Right atrium auricular region (tissue), 2 donors: ENCODE data around the gene GAREM1. TPM values are rescaled to one million over a fixed set of nuclear protein-coding genes. Genes with fewer than 3 reads are reported as not detected.
A peak's percentile ranks its signal among the peaks of the same experiment; 100 is the strongest.

Experiments
- DNase-seq: peaks from one replicate; pipeline ENCODE4 v3.0.0-alpha.2; 2019; ENCODE audit warnings: low spot score
- H3K27ac ChIP-seq, 2 donors: fragments of 200-600 bp; sonication (generic); 1 replicate in 1 of 2; 2 replicates in 1 of 2; pipeline ENCODE4 v1.5.1; 2016 to 2019
- H3K27me3 ChIP-seq, 2 donors: fragments of 200-600 bp; sonication (generic); one replicate each; pipeline versions ENCODE4 v1.5.1 to v1.6.0; 2017 to 2019
- H3K36me3 ChIP-seq: fragments of 200-600 bp; sonication (generic); one replicate; pipeline ENCODE4 v1.5.1; 2016
- H3K4me1 ChIP-seq, 2 donors: fragments of 200-600 bp; sonication (generic); one replicate each; pipeline versions ENCODE4 v1.5.1 to v1.6.0; 2017 to 2019
- H3K4me3 ChIP-seq, 2 donors: fragments of 200-600 bp; sonication (generic); 1 replicate in 1 of 2; 2 replicates in 1 of 2; pipeline ENCODE4 v1.5.1; 2017 to 2019; ENCODE audit warnings: mild to moderate bottlenecking in 1 of 2, moderate library complexity in 1 of 2
- H3K9me3 ChIP-seq, 2 donors: fragments of 200-600 bp; sonication (generic); one replicate each; pipeline ENCODE4 v1.5.1; 2019
- CTCF ChIP-seq, 2 donors: fragments of 200-600 bp; sonication (generic); IDR thresholded peaks; one replicate each; pipeline ENCODE4 v1.5.1; 2019; ENCODE audit warnings: antibody characterized with exemption in 2 of 2
- total RNA-seq, 2 donors: library from RNA; depleted of rRNA; stranded (reverse); fragments of >200 nt; gene quantifications; one replicate each; pipeline ENCODE4 v1.1.0, GENCODE V29; 2016

GAREM1 gene
- total RNA-seq, 2 donors from 2014 or later, result 13.6 to 19.3 TPM

DNA sequence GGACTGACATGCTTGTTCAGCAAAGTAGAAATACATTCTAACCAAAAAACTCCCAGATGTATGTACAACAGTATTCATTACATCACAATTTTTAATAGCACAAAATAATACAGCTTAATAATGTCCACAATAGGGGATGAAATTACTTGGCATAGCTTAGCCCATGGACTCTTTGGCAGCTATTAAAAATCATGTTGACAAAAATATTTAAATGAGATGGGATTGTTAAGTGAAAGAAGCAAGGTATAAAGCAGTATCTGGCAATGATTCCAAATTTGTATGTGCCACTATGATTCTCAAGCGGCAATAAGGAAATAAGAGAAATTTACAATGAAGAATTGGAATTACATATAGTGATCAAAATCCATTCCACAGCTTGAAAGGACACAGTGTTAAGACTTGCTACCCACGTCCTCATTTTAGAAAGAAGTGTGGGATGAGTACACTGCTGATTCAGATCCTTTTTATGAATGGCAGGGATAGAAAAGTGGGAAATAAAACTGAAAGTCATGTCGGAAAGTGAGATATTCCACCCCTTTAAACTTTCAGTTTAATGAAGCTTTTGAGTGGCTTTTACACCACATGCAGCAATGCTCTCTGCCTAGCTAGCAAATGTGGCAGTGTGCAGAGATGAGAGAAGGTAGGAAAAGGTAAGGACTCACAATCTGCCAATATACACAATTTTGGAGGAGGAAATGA, 2.4 kb downstream of the GAREM1 start:
- Histone ChIP-seq H3K27ac (peak overlapping the region; percentile 83 to 87), H3K36me3 (no peaks in the 10 kb centered on the region), H3K4me3 (peak overlapping the region; percentile 80 to 88), H3K9me3 (no peaks in the 10 kb centered on the region), H3K4me1 (peaks cover 0 to 27% of the 10 kb centered on the region in 2 donors), H3K27me3 (no peaks in the 10 kb centered on the region)
- DNase-seq, result no peak
- TF ChIP-seq CTCF (IDR thresholded peaks at IDR 0.05), result no peak

GRCh38 chr18:32461709-32462272, 8.9 kb downstream of the GAREM1 start:
- no peak overlapping the region for H3K4me3 ChIP-seq
- H3K27me3 ChIP-seq, result no peaks in the 10 kb centered on the region

GRCh38 chr18:32460171-32460731, 10.4 kb downstream of the GAREM1 start:
- no peak overlapping the region for H3K4me3 ChIP-seq
- no peaks in the 10 kb centered on the region for H3K9me3 ChIP-seq
- peaks cover 0 to 17% of the 10 kb centered on the region in 2 donors for H3K4me1 ChIP-seq
- no peaks in the 10 kb centered on the region for H3K36me3 ChIP-seq
- no peaks in the 10 kb centered on the region for H3K27me3 ChIP-seq
- peak overlapping the region in 1 of 2 donors; percentile 59 for H3K27ac ChIP-seq
- no peak for DNase-seq
- no peak for TF ChIP-seq CTCF (IDR thresholded peaks at IDR 0.05)

More at GRCh38 chr18:32461709-32462272, 8.9 kb downstream of the GAREM1 start:
- Histone ChIP-seq H3K9me3 (no peaks in the 10 kb centered on the region), H3K27ac (no peak overlapping the region), H3K4me1 (peaks cover 0 to 11% of the 10 kb centered on the region in 2 donors), H3K36me3 (no peaks in the 10 kb centered on the region)
- TF ChIP-seq CTCF (IDR thresholded peaks at IDR 0.05), result no peak
- no peak for DNase-seq

GRCh38 chr18:32459361-32460101, 11.2 kb downstream of the GAREM1 start:
- Histone ChIP-seq H3K4me1 (peaks cover 0 to 24% of the 10 kb centered on the region in 2 donors), H3K27me3 (no peaks in the 10 kb centered on the region), H3K36me3 (no peaks in the 10 kb centered on the region), H3K4me3 (no peak overlapping the region), H3K9me3 (no peaks in the 10 kb centered on the region), H3K27ac (peak overlapping the region in 1 of 2 donors; percentile 59)
- DNase-seq, result no peak
- no peak for TF ChIP-seq CTCF (IDR thresholded peaks at IDR 0.05)

DNA sequence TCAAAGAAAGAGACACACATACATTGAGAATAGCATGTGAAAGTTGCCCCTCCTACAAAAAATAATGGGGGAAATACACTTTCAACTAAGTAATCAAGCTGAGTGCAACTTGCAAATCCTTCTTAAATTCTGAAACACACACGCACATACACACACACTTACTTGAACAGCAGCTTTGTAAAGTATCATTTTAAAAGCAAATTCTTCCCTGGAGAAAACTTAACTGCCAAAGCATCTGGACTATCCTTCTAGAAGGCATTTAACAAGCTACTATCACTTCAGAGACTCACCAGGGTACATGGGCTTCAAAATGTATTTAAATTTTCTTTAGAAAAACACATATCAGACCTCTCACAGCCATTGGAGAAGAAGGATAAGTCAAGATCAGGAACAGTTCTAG, 15.3 kb downstream of the GAREM1 start:
- H3K27ac ChIP-seq, result peak overlapping the region in 1 of 2 donors; percentile 67
- no peaks in the 10 kb centered on the region for H3K36me3 ChIP-seq
- DNase-seq, result no peak
- no peak for TF ChIP-seq CTCF (IDR thresholded peaks at IDR 0.05)
- no peaks in the 10 kb centered on the region for H3K9me3 ChIP-seq
- no peak overlapping the region for H3K4me3 ChIP-seq
- peaks cover 0 to 35% of the 10 kb centered on the region in 2 donors for H3K4me1 ChIP-seq
- H3K27me3 ChIP-seq, result no peaks in the 10 kb centered on the region
